Ascending aorta (tissue), 2 donors: ENCODE results near the gene MFAP4. TPM values are rescaled to one million over a fixed set of nuclear protein-coding genes. Genes with fewer than 3 reads are reported as not detected.

ENCODE experiments used
- DNase-seq, 2 donors: peaks; one replicate each; pipeline ENCODE4 v3.0.0-alpha.2; 2019; ENCODE audit warnings: low spot score in 2 of 2
- H3K27ac ChIP-seq, 2 donors: fragments of 200-600 bp; sonication (generic); one replicate each; pipeline ENCODE4 v1.5.1; 2016 to 2017; ENCODE audit warnings: mild to moderate bottlenecking in 1 of 2
- H3K27me3 ChIP-seq: fragments of 200-600 bp; sonication (generic); one replicate; pipeline ENCODE4 v1.5.1; 2017
- H3K36me3 ChIP-seq, 2 donors: fragments of 200-600 bp; sonication (generic); one replicate each; pipeline ENCODE4 v1.5.1; 2016
- H3K4me1 ChIP-seq, 2 donors: fragments of 200-600 bp; sonication (generic); one replicate each; pipeline ENCODE4 v1.5.1; 2016 to 2017; ENCODE audit warnings: mild to moderate bottlenecking in 1 of 2
- H3K4me3 ChIP-seq, 2 donors: fragments of 200-600 bp; sonication (generic); one replicate each; pipeline ENCODE4 v1.5.1; 2016 to 2017; ENCODE audit warnings: mild to moderate bottlenecking in 1 of 2
- H3K9me3 ChIP-seq, 2 donors: fragments of 200-600 bp; sonication (generic); one replicate each; pipeline ENCODE4 v1.5.1; 2016
- CTCF ChIP-seq, 3 experiments: fragments of 200-600 bp in 2 of 3; fragments of 450-650 bp in 1 of 3; sonication (generic) in 2 of 3; IDR thresholded peaks; one replicate each; pipeline ENCODE4 v1.5.1; 2016 to 2019; ENCODE audit warnings: antibody characterized with exemption in 3 of 3, mild to moderate bottlenecking in 1 of 3, moderate library complexity in 1 of 3
- intact Hi-C: fragments of 100-400 bp; cut with DNase I; formaldehyde crosslinking; loops from one replicate; pipeline ENCODE4 v1.15.1; 2023
- total RNA-seq: library from RNA; depleted of rRNA; stranded (reverse); fragments of >200 nt; gene quantifications from one replicate; pipeline ENCODE4 v1.1.0, GENCODE V29; 2016

Gene MFAP4
- total RNA-seq, 1 donor from 2014 or later, result 280 TPM

DNA sequence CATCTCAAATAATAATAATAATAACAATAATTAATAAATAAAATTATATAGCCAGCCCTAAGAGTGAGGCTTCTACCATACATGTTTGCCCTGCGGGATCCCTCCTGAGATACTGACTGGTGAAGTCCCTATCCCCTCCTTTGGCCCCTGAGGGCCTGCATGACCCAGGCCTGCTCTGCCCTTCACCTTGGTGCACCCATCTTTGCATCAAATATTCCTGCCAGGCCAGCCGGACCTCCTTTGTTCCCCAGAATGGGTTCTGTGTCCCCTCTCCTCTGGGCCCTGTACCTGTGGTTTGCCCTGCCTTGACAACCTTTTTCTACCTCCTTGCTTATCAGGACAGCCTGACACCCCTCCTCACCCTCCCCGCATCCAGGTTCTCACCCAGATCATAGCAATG lies 22.1 kb upstream of the MFAP4 start:
- Histone ChIP-seq H3K4me1 (peaks cover 0 to 3% of the 10 kb centered on the region in 2 donors), H3K4me3 (no peak overlapping the region), H3K27ac (no peak overlapping the region), H3K36me3 (no peaks in the 10 kb centered on the region), H3K27me3 (no peaks in the 10 kb centered on the region), H3K9me3 (no peaks in the 10 kb centered on the region)
- intact Hi-C loops, result no loop called here
- no peak for TF ChIP-seq CTCF (IDR thresholded peaks at IDR 0.05)
- no peak for DNase-seq

GRCh38 chr17:19408346-19408710 lies 21.3 kb upstream of the MFAP4 start:
- Histone ChIP-seq H3K27ac (no peak overlapping the region), H3K36me3 (no peaks in the 10 kb centered on the region), H3K27me3 (no peaks in the 10 kb centered on the region), H3K9me3 (no peaks in the 10 kb centered on the region), H3K4me1 (peaks cover 0 to 3% of the 10 kb centered on the region in 2 donors), H3K4me3 (no peak overlapping the region)
- no peak for DNase-seq
- intact Hi-C loops, result no loop called here
- no peak for TF ChIP-seq CTCF (IDR thresholded peaks at IDR 0.05)

DNA sequence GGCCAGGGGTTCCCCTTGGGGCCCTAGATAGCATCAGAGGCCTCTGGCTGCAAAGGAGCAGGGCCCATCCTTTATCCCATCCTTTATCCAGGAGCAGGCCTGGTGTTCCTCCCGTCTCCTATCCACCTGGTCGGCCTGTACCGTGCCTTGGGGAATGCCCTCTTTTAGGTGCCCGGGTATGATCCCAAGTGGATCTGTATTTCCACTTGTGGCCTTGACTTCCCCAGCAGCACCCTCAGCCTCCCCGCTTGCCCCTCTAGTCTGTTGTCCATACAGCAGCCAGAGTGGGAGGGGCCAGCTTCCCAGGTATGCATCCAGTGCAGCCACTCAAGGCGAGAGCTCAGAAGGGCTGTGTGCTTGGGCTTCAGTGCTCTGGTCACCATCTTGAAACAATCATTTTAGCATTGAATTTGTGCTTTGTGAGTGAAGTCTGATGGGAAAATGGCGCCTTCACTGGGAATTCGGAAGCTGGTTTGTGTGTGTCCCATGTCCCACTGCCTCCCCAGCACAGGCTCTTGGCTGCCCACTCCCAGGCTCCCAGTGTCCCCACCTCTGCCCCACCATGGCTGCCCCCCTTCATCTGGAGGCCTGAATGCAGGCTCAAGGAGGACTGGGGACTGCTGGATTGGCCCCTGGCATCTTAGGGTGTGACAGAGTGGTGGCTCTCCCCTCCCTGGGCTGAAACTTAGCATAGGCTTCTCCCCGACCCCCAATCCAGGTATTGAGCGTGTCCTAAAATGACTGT lies 20.8 kb upstream of the MFAP4 start:
- Histone ChIP-seq H3K9me3 (no peaks in the 10 kb centered on the region), H3K27me3 (no peaks in the 10 kb centered on the region), H3K4me3 (no peak overlapping the region), H3K27ac (no peak overlapping the region), H3K4me1 (peaks cover 0 to 3% of the 10 kb centered on the region in 2 donors), H3K36me3 (no peaks in the 10 kb centered on the region)
- no peak for TF ChIP-seq CTCF (IDR thresholded peaks at IDR 0.05)
- intact Hi-C loops, result no loop called here
- DNase-seq, result no peak

DNA sequence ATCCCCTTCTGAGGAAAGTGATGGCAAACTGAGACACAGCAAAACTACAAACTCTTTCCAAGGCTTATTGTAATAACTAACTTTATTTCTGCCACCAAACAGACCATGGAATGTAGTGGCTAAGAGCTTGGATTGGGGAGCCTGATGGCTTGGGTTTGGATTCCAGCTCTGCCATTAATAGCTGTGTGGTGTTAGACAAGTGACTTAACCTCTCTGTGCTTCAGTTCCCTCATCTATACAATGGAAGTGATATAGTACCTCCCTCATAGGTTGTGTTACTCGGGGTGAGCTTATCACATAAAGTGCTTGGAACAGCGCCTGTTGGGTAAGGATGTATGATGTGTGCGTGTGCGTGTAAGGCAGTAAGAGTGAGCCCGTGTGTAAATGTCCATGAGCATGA lies 18.1 kb upstream of the MFAP4 start:
- Histone ChIP-seq H3K27ac (no peak overlapping the region), H3K36me3 (no peaks in the 10 kb centered on the region), H3K9me3 (no peaks in the 10 kb centered on the region), H3K27me3 (no peaks in the 10 kb centered on the region), H3K4me3 (no peak overlapping the region), H3K4me1 (no peaks in the 10 kb centered on the region)
- no peak for TF ChIP-seq CTCF (IDR thresholded peaks at IDR 0.05)
- DNase-seq, result no peak
- intact Hi-C loops, result no loop called here

- no peak for TF ChIP-seq CTCF (IDR thresholded peaks at IDR 0.05)
- intact Hi-C loops, result no loop called here
These were observed 17.3 kb upstream of the MFAP4 start for GRCh38 chr17:19404264-19404663.

GRCh38 chr17:19403021-19403420 lies 16.0 kb upstream of the MFAP4 start:
- DNase-seq, result no peak
- Histone ChIP-seq H3K4me3 (no peak overlapping the region), H3K4me1 (peaks cover 6 to 12% of the 10 kb centered on the region in 2 donors), H3K27ac (no peak overlapping the region), H3K27me3 (no peaks in the 10 kb centered on the region), H3K9me3 (no peaks in the 10 kb centered on the region), H3K36me3 (no peaks in the 10 kb centered on the region)
- no peak for TF ChIP-seq CTCF (IDR thresholded peaks at IDR 0.05)
- intact Hi-C loops, result no loop called here

More at GRCh38 chr17:19404264-19404663, 17.3 kb upstream of the MFAP4 start:
- Histone ChIP-seq H3K27ac (no peak overlapping the region), H3K4me3 (no peak overlapping the region), H3K4me1 (no peaks in the 10 kb centered on the region), H3K36me3 (no peaks in the 10 kb centered on the region), H3K27me3 (no peaks in the 10 kb centered on the region), H3K9me3 (no peaks in the 10 kb centered on the region)
- no peak for DNase-seq
